Dermis blood vessel endothelial cell (primary cell): Measurements from ENCODE around the gene RANBP17. TPM values are rescaled to one million over a fixed set of nuclear protein-coding genes. Genes with fewer than 3 reads are reported as not detected.
"Not testable (repeated sequence)": the region's sequence is repeated elsewhere in the genome, so short reads cannot be mapped to it uniquely, and the experiment has no call there.

Source experiments
- DNase-seq: peaks from one replicate; pipeline ENCODE4 v3.0.0; 2010
- total RNA-seq: library from RNA; depleted of rRNA; stranded (reverse); fragments of >200 nt; gene quantifications from 2 replicates; pipeline ENCODE4 v1.2.3, GENCODE V29; 2014

The RANBP17 gene
- total RNA-seq, 1 donor from 2014 or later, result 16.3 TPM

DNA sequence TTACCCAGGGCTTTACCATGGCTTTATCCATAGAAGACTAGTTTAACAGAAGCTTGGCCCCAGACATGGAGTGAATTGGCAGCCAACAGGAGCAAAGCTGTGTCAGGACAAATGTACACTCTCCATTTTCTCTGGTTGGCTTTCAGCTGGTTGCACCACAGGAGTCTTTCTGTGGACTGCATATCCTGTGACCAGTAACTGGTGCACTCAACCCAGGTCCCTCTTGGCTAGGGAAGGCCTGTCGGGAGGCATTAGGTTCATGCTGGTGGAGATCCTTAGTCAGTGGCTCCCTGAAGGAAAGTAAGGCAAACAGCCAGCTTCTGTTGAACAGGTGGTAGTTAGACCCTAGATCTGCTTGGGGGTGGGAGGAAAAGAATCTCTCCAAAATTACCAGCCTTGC lies 300.3 kb downstream of the RANBP17 start:
- DNase-seq, result no peak

- DNase-seq, result peak; percentile 91
Measured at GRCh38 chr5:171162596-171162995, 300.8 kb downstream of the RANBP17 start.

GRCh38 chr5:171166766-171167165 lies 304.9 kb downstream of the RANBP17 start:
- DNase-seq, result no peak

DNA sequence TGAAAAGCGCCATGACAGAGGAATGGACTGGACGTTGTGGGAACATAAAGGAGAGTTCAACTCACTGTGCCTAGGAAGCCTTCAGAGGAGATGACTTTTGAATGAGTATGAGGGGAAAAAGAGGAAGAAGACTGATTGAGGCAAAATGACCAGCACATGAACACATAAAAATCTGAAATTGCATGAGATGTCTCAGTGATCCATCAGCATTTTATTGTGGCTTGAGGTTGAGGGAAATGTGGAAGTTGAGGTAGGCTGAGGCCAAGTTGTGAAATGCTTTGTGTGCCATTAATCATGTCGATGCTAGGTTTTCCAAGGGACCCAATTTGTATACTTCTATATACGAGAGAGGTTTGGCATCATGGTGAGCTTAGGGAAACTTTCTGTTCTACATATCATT lies 306.4 kb downstream of the RANBP17 start:
- DNase-seq, result no peak

DNA sequence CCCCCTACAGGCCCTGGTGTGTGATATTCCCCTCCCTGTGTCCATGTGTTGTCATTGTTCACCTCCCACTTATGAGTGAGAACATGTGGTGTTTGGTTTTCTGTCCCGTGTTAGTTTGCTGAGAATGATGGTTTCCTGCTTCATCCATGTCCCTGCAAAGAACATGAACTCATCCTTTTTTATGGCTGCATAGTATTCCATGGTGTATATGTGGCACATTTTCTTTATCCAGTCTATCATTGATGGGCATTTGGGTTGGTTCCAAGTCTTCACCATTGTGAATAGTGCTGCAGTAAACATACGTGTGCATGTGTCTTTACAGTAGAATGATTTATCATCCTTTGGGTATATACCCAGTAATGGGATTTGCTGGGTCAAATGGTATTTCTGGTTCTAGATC lies 313.1 kb downstream of the RANBP17 start:
- DNase-seq, result not testable (repeated sequence)

DNA sequence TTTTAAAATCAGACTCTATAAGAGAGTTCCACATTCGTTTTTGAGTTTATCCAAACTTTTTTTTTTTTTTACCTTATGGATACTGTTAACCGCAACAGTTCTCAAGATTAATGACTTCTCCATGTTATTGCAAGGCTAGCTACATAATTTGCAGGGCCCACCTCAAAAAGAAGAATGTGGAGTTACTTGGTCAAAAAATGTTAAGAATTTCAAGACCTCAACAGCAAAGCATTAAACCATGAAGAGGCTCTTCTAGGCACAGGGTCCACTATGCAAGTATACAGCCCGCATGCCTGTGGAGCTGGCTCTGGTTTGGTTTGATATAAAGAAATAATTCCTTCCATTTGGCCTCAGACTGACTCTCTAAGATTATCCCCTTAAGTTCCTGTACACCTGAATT lies 313.9 kb downstream of the RANBP17 start:
- no peak for DNase-seq

DNA sequence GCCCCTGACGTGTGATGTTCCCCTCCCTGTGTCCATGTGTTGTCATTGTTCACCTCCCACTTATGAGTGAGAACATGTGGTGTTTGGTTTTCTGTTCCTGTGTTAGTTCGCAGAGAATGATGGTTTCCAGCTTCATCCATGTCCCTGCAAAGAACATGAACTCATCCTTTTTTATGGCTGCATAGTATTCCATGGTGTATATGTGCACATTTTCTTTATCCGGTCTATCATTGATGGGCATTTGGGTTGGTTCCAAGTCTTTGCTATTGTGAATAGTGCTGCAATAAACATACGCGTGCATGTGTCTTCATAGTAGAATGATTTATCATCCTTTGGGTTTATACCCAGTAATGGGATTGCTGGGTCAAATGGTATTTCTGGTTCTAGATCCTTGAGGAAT lies 316.4 kb downstream of the RANBP17 start:
- not testable (repeated sequence) for DNase-seq

DNA sequence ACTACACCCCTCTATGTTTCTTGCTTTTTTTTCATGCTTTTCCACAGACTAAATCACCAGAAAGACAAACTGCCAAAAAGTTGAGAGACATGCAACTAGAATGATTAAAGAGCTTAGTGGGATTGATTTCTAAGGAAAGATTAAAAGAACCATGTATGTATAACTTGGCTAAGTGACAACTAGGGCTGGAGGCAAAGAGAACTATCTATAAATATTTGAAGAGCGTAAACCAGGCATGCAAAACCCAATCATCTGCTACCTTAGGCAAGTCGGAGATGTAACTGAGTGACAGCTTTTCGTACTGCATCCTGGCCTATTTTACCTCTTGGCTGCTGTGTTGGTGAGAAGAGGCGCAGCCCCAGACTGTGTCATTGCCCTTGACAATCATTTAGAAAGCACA lies 326.2 kb downstream of the RANBP17 start:
- no peak for DNase-seq

DNA sequence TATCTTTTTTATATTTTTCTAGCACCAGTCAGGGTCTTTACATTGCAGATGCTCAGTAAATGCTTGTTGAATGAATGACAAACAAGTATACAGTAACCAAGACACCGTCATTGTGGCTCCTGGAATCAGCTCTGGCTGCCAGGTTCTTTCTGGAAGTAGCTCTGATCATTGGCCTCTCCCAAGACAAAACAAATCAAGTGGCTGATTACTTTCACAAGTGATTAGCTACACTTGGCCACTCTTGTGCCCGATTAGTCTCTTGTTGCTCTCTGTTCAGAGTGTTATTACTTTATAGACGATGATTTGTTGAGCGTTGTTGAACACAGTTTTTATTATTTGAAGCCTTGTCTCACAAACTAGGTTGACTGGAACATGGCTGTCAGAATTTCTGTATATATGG lies 327.6 kb downstream of the RANBP17 start:
- no peak for DNase-seq

DNA sequence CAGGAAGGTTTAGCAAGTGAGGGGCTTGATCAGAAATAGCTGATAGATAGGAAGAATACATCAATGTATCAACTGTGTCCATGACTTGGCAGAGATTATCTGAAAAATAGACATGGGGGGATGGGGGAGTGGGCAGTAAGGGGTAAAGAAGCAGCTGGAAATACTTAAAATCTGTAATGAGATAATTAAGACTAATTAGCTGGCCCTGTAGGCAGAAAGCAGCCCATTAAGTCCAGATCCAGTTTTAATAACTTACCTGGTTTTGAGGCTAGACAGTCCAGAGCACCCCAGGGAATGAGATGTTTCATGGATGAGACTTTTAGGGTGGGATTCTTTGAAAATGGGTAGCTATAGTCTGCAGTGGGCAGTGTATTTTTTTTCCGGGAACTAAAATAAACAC lies 330.3 kb downstream of the RANBP17 start:
- DNase-seq, result no peak

DNA sequence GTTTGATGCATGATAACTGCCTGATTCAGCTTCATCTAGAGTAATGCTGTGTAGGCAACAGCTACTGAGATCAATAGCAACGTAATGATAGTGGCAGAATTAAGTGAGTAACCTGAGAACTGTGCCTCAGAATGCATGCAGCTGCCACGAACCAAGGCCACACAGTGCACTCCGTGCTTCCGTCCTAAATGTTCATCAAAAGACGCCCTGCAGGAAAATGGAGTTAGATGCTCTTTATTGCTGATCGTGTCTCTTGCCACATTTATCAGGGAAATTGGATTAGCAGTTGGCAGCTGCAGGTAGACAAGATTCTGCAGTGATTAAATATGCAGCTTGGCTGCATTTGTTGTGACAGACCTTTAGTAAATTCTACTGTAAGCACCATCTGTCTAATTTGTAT lies 339.5 kb downstream of the RANBP17 start:
- DNase-seq, result no peak

- DNase-seq, result no peak
Measured at GRCh38 chr5:171205375-171205774, 343.6 kb downstream of the RANBP17 start.

DNA sequence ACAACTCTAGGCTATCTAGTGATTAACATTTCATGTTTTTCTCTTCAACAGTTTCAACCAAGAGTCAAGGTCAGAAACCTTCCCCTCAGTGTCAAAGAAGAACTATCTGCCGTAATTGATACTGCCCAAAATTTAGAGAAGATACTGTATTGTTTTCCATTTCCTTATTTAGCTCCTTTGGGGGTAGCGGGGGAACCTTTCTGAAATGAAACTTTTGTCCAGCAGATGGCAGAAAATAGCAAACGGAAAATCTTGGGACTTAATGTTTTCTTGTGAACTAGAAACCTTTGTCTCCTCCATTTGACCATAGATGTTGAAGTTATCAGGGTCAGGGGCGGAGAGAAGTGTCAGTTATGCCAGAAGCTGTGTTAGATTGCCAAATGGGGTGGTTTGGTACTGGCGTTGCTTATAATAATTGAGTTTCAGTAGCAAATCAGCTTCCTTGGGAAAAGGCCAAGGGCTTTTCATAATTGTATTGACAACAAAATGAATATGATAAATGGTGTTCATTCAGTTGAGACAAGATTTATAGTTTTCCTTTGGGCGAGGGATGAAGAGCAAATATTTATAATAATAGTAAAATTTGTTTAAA lies 345.5 kb downstream of the RANBP17 start:
- DNase-seq, result peak; percentile 73

DNA sequence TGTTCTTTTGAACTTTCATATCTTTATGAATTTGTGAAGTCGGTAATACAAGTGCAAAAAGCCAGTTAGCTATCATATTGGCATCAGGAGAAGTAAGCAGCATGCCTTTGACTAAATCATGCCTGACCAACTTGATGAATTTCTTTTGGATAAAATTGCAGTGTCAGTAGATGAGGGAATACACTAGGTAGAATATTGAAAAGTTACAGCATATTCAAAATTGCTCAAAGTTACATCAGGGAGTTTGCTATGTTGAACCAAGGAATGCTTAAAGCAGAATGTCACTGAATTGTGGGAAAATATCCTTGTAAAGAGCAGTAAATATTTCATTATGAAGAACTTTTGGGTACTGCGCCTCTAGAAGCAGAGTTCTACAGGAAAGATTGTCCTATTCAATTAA lies 360.1 kb downstream of the RANBP17 start:
- no peak for DNase-seq

GRCh38 chr5:171223927-171224326 lies 362.1 kb downstream of the RANBP17 start:
- peak; percentile 50 for DNase-seq

DNA sequence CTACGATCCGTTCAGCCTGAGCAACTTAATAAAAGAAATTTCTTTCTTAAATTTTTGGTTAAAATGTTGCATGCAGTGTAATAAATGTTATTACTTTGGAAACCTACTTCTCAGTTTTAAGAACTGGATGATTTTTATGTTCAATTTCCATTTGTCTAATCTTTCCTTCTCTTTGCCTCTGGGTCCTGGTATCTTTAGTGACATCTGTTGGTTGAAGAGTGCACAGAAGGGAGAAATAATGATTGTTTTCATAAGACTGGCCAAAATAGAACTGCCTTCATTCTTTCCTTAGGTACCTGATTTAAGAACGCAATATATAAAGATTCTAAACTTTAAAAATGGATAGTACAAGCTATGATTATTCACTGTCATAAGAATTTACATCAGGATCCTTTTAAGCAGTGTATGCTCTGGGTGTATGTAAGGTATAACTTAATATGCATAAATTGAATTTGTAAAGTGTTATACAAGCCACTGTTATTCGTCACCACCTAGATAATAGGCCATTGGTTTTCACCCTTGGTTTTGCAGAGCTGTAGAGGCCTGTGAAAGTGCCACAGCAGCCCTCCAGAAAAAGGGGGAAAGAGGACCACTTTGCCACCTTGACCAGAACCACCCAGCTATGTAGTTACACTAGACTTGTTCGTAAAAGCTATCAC lies 364.4 kb downstream of the RANBP17 start:
- peak; percentile 37 for DNase-seq

GRCh38 chr5:171226864-171227263 lies 365.0 kb downstream of the RANBP17 start:
- no peak for DNase-seq

DNA sequence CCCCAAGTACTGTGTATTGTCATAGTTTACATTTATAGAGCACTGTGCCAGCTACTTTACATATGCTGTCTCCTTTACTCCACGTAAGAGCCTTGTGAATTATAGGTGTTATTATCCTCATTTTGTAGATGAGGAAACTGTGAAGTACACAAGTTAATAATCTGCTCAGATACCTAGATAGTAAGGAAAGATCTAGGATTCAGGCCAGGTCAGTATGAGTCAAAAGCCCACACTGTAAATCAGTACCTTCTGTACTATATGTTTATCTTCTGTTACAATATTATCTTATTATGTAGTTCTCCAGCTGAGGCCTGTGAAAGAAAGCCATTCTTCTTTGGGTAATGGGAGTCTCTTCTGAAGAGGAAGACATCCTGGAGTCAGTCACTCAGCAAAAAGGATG lies 374.8 kb downstream of the RANBP17 start:
- no peak for DNase-seq

GRCh38 chr5:171242521-171242920 lies 380.7 kb downstream of the RANBP17 start:
- no peak for DNase-seq

- no peak for DNase-seq
Measured at GRCh38 chr5:171246231-171246630, 384.4 kb downstream of the RANBP17 start.

DNA sequence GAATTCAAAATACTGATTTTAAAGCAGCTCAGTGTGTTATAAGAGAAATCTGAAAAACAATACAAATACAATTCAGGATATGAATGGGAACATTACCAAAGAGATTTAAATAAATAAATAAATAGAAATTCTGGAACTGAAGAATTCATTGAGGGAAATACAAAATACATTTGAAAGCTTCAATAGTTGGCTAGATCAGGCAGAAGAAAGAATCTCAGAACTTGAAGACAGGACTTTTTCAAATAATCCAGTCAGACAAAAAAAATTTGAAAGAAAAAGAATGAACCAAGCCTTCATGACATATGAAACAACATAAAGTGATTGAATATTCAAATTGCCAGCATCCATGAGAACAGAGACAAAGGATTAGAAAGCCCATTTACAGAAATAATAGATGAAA lies 387.6 kb downstream of the RANBP17 start:
- DNase-seq, result no peak

- no peak for DNase-seq
Measured at GRCh38 chr5:171250738-171251137, 388.9 kb downstream of the RANBP17 start.

- DNase-seq, result no peak
Measured at GRCh38 chr5:171251519-171251918, 389.7 kb downstream of the RANBP17 start.

DNA sequence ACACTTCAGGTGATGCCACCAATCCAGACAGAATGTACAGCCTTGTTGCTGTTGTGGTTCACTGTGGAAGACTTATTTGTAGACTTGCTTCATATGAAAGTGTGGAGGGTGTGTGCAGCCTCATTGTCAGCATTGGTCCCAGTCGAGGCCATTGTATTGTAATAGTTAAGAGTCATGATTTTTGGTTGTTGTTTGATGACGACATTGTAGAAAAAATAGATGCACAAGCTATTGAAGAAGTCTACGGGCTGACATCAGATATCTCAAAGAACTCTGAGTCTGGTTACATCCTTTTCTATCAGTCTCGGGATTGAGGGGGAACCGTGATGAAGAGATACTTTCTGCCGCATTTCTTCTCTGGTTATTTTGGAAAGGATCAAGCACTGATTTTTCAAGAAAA lies 390.9 kb downstream of the RANBP17 start:
- no peak for DNase-seq
